GM19452 (cell line): ENCODE results near the gene MTX1.

Experiments
- ATAC-seq: cut with Tn5 transposase; IDR thresholded peaks from one replicate; pipeline ENCODE4 v1.9.1; 2021; ENCODE audit not compliant: unreplicated experiment

MTX1 gene

DNA sequence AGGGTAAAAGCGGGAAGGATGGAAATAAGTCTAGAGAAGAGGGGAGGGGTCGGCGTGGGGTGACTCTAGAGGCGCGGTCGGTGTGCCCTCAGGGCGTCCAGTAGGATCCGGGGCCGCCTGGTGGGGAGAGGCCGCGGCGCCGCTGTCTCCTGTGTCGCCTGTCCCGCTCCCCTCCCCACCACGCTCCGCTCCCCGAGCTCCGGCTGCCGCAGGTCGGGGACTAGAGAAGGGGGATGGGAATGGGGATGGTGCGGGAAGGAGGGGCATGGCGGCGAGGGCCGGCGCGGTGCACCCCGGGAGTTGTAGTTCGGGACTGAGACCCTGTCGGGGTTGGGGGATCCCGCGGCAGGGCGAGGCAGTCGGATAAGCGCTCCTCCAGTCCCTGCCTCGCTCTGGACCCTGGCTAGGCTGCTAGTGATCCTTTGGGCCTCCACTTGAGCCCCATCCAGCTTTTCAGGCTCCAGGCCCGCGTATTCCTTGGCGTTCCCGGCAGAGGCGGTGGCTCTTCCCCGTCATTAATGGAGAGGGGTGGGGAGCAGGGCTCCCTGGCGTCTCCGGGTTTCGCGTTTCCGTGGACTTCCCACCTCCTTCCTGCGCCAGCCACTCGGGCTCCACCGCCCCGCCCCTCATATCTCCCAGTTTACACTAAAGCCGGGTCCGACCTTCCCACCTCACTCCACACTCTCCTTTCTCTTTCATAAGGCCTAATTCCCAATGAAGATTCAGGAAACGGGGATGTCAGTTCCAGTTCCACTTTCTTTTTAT lies 46.9 kb downstream of the MTX1 start, which contains the start of gene ENTREP3:
TSS of gene ENTREP3 (minus strand) at position 241 of the 765 bp plus-strand sequence. CDS start 606 bp downstream, outside the sequence.
- no peak for ATAC-seq

DNA sequence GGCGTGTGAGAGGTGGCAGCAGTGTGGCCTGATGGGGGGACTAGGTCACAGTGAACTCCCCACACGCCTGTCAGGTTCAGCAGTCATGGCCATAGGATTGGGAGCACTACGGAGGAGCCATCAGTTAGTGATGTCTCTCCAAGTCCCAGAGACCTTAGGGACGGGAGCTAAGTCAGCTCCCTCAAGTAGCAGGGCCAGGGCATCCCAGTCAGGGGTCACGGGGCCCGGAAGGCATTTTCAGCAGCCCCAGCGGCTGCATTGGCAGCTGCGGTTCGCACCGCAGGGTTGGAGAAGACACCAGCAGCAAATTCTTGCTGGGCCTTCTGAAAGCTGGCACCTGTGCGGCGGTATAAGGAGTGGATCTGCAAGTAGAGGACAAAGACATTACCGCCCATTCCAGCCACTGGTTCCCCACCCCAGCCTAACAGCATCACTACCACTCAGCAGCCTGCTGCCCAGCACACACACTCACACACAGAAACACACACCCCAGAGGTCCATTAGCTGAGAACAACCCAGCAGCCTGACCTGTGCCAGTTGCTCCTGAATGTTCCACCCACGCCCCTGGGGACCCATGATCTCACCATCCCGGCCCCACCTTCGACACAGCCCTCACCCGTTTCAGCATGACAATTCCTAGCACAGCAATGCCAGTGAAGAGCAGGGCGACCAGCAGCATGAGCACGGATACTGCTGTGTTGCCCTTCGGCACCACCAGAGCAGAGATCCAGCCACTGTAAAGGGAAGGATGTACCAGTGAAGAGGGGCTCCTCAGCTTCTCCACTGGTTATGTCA lies 47.8 kb downstream of the MTX1 start:
- ATAC-seq = no peak

DNA sequence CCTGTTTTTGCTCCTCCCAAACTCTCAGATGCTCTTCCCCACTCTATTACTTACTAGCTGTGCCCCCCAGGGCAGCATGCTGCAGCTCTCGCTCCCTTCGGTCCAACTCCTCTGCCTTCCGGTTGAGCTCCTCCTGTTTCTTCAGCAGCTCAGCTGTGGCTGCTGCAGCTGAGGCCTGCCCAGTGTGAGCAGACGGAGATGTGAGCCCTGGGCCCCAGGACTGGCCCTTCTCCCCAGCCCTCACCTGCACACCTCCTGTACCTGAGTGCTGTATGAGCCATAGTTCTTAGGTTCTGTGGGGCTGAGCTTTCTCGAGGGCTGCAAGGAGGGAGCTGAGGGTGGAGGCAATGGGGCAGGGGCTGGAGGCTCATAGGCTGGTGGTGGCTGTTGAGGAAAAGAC lies 51.8 kb downstream of the MTX1 start:
- no peak for ATAC-seq

DNA sequence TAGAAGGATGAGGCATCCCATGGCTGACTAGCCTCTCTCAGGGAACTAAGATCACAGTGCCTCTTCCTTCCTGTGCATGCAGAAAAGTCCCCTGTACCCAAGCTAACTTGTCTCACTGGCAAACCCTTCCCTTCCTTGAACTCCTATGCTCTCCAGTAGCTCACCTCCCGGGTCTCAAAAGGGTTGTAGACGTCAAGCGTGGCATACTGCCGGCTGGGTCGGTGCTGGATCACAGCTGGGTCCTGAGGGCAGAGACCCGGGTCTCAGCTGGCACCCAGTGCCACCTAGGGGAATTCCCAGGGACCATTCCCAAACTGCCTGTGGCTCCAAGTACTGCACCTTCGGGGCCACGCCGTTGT lies 53.0 kb downstream of the MTX1 start:
- ATAC-seq = peak; percentile 3

DNA sequence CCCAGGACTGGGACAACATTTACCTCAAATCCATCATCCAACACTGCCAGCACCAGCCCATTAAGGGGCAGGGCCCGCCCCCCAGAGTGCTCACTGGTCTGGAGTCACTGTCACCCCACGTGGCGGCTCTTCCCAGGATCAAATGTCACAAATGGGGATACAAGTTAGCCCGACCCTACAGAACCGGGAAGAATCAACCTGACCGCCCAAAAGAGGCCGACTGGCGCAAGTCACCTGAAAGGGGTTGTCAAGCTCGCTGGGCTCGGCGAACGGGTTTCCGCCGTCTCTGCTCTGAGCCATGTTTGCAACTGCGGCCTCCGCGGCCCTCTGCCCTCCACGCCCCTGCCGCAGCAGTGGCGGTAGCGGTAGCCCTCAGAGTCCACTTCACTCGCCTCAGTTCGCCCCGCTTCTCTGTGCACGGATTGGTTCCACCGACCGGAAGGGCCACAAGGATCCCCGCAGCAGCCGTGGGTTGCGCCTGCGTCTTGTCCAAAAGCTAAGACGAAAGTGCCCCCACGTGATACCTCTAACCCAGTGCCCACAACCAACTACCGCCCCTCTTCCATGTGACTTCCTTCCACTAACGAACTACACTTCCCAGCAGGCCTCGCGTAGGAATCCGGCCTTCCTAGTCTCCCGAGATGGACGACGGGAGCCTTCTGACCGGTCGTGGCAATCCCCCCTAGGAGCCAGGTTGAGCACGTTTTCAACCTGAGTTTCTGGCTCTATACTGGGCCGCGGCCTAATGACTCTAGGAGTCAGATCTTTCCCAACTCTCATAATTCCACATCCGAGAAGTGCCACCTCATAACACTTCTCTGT lies 53.6 kb downstream of the MTX1 start, which contains the start of gene SCAMP3:
TSS of gene SCAMP3 (minus strand) at position 509 of the 822 bp plus-strand sequence. CDS start at position 300, 209 bp downstream.
- peak; percentile 88 for ATAC-seq

DNA sequence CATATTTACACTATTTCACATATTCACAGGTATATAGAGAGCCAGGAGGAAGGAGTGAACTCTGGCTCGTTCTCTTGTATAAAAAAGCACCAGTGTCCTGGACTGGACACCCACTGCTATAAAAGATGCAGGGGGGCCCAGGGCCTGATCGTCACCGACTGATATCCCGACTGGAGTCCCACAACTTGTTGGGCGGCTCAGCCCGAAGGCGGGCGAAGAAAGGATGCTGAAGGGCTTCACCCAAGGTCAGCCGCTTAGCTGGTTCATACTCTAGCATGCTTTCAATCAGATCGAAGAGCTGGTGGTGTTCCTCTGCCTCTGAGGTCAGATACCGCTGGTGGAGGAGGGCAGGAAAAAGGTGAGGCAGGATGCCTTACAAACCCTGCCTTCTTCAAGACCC lies 54.6 kb downstream of the MTX1 start:
- no peak for ATAC-seq
